HFF-Myc (cell line): ENCODE data around the gene TIGD2.

ENCODE experiments used
- DNase-seq: peaks from one replicate; pipeline ENCODE4 v3.0.0-alpha.2; 2011; ENCODE audit warnings: low read depth; ENCODE audit errors: extremely low read depth
- H3K4me3 ChIP-seq: replicated peaks from 2 replicates; pipeline ENCODE4 v1.5.1; 2011; ENCODE audit warnings: low read depth, mild to moderate bottlenecking, control low read depth, low read length
- TF ChIP-seq, protein P1 (sequence below): IDR thresholded peaks from 2 replicates; pipeline ENCODE4 v1.5.1; 2012; ENCODE audit warnings: mild to moderate bottlenecking, low read depth, low read length, control low read depth; ENCODE audit errors: missing control alignments

The TIGD2 gene

DNA sequence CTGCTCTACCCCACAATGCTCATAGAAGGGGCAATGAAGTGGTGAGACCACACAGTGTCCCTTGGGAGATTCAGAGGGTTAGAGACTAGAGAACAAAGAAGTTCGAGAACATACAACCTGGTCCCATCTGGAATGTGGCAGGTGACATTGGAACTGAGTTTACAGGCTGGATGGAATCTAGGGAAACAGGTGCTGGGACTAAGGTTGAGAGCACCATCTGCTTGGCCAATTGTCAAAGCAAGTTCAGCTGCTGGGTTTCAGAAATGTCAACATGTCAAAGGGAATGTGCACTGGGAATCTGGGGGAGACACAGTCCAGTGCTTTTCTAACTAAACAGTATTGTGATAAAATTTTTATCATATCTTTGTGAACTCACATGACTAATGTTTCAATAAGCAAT, 38.4 kb upstream of the TIGD2 start:
- DNase-seq, result no peak
- TF ChIP-seq, protein P1, sequence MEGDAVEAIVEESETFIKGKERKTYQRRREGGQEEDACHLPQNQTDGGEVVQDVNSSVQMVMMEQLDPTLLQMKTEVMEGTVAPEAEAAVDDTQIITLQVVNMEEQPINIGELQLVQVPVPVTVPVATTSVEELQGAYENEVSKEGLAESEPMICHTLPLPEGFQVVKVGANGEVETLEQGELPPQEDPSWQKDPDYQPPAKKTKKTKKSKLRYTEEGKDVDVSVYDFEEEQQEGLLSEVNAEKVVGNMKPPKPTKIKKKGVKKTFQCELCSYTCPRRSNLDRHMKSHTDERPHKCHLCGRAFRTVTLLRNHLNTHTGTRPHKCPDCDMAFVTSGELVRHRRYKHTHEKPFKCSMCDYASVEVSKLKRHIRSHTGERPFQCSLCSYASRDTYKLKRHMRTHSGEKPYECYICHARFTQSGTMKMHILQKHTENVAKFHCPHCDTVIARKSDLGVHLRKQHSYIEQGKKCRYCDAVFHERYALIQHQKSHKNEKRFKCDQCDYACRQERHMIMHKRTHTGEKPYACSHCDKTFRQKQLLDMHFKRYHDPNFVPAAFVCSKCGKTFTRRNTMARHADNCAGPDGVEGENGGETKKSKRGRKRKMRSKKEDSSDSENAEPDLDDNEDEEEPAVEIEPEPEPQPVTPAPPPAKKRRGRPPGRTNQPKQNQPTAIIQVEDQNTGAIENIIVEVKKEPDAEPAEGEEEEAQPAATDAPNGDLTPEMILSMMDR, result no peak
- no peak overlapping the region for H3K4me3 ChIP-seq

DNA sequence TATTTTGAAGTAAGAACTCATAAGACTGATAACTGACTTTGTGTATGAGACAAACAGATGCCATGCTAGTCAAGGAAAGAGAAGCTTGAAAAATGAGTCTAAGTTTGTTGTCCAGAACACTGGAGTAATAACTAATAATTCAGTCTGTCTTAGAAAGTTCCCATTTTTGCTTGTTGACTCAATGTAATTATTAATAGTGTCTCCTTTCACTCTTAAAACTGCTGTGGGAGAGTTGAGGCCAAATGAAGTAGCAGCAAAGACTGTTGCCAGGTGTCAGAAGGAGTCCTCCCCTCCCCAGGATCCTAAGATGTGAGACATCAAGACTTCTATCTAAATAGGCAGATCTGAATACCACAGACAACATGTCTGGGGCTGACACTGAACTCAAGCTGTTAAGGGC, 33.6 kb upstream of the TIGD2 start:
- DNase-seq, result no peak
- no peak overlapping the region for H3K4me3 ChIP-seq
- TF ChIP-seq, protein P1, result no peak

DNA sequence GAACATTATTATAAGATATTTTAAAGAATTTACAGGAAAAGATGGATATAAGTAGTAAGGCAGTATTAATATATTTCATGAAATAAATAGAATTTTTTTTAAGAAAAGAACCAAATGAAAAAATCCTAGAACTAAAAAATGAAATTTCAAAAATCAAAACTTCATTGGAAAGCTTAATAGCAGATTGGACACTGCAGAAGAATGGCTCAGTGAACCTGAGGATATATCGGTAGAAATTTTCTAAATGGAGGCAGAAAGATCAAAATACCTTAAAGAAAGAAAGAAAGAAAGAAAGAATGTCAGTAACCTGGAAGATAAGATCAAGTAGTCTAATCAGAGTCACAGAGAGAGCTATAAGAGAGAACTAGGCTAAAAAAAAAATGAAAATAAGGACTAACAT, 33.0 kb upstream of the TIGD2 start:
- DNase-seq, result no peak
- no peak overlapping the region for H3K4me3 ChIP-seq

DNA sequence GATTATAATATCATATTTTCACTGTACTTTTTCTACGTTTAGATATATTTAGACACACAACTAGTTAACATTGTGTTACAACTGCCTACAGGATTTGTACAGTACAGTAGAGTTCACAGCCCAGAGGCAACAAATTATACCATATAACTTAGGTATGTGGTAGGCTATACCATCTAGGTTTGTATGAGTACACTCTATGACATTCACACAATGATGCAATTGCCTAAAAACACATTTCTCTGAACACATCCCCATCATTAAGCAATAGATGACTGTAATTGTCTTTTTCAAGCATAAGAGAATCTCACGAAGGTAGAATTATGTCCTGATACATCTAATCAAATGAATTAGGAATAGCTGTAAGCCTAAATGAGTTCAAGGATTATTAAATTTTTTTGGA, 12.3 kb upstream of the TIGD2 start:
- TF ChIP-seq, protein P1, result no peak
- H3K4me3 ChIP-seq, result no peak overlapping the region
- no peak for DNase-seq

More for the DNA sequence above, 33.0 kb upstream of the TIGD2 start:
- TF ChIP-seq, protein P1, result no peak

DNA sequence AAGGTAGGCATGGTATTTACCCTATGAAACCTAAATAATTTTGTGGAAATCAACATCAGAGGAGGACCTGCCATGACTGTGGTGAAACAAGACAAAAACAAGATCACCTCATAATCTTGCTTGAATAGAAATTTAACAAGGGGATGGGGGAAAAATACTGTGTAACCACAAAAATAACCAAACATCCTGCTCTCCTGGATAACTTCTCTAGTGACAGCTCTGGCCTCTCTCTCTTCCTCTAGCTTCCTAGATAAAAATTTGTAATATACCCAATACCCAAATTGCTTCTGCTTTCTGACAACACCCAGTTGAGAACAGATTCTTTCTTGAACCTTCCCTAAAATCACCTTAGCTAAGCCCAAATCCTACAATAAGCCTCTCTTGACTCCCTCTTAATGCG, 11.9 kb upstream of the TIGD2 start:
- no peak overlapping the region for H3K4me3 ChIP-seq
- TF ChIP-seq, protein P1, result no peak
- no peak for DNase-seq

DNA sequence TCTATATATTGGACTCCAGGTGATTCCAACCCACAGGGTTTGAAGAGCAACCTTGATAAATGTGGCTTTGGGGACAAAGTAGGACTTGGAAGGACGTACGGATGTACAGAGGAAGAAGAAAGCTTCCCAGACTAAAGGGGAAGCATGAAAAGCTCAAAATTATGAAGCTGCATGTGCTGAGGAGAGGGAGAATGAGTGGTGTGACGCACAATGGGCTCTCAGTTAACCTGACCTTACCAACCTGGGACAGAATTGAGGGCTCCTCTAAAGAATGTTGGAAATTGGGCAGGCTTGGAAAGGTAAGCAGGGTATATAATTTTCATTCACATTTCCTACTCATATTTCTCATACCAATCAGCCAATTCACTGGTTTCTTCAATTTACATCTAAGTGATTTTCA, 10.5 kb upstream of the TIGD2 start:
- H3K4me3 ChIP-seq, result no peak overlapping the region
- TF ChIP-seq, protein P1, result no peak
- DNase-seq, result no peak
